Retinal pigment epithelial cell (primary cell): Measurements from ENCODE around the gene DNAH8.

Source experiments
- DNase-seq: peaks from one replicate; pipeline ENCODE4 v3.0.0-alpha.2; 2010; ENCODE audit warnings: low read depth
- H3K4me3 ChIP-seq: 2 replicates; pipeline ENCODE4 v1.5.1; 2011; ENCODE audit warnings: mild to moderate bottlenecking, low read length, control low read depth, moderate library complexity
- TF ChIP-seq, protein P1 (sequence below): conservative IDR thresholded peaks from 2 replicates; pipeline ENCODE4 v1.5.1; 2011; ENCODE audit warnings: low read depth, low read length, control low read depth, inconsistent platforms

DNAH8 gene

DNA sequence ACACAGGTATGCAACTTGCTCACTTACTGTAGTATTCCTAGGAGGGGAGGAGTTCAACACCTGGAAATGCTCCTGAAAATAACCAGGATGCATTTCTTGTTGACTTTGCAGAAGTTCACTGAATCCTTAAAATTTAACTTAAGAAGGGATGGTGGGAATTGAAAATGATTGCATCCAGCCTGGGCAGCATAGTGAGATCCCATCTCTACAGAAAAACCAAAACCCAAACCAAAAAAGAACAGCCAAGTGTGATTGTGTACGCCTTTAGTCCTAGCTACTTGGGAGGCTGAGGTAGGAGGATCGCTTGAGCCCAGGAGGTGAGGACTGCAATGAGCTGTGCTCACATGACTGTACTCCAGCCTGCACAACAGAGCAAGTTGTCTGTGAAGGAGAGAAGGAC, 1.7 kb downstream of the DNAH8 start:
- no peak for DNase-seq
- TF ChIP-seq, protein P1, sequence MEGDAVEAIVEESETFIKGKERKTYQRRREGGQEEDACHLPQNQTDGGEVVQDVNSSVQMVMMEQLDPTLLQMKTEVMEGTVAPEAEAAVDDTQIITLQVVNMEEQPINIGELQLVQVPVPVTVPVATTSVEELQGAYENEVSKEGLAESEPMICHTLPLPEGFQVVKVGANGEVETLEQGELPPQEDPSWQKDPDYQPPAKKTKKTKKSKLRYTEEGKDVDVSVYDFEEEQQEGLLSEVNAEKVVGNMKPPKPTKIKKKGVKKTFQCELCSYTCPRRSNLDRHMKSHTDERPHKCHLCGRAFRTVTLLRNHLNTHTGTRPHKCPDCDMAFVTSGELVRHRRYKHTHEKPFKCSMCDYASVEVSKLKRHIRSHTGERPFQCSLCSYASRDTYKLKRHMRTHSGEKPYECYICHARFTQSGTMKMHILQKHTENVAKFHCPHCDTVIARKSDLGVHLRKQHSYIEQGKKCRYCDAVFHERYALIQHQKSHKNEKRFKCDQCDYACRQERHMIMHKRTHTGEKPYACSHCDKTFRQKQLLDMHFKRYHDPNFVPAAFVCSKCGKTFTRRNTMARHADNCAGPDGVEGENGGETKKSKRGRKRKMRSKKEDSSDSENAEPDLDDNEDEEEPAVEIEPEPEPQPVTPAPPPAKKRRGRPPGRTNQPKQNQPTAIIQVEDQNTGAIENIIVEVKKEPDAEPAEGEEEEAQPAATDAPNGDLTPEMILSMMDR = no peak

DNA sequence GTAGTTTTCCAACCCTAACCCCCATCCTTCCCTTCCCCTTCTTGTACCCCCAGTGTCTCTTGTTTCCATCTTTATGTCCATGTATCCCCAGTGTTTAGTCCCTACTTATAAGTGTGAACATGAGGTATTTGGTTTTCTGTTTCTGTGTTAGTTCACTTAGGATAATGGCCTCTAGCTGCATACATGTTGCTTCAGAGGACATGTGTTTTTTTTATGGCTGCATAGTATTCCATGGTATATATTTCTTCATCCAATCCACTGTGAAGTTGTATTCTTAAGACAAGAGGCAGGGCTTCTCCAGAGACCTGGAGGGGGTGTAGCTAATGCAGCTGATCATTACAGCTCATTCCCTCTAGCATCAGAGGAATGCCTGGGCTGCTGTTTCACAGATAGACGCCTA, 4.2 kb downstream of the DNAH8 start:
- DNase-seq = no peak
- TF ChIP-seq, protein P1 = no peak
- no peak overlapping the region for H3K4me3 ChIP-seq

More for the DNA sequence above, 1.7 kb downstream of the DNAH8 start:
- no peak overlapping the region for H3K4me3 ChIP-seq

DNA sequence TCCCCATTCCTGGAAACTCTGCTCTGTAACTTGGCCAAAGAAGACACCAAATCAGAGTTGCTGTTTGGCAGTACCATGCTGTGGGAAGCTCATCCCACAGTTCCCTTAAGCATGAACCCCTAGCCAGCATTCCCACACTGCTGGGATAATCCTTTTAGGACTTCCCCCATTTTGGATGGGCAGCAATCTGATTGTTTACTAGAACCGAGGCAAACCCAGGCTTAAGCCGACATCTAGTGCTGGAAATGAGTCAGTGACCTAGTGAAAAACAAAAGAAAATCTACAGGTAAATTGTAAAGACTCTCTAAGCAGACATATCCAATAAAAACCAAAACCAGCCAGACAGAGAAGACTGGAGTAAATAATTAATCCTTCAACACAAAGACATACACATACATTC, 5.2 kb downstream of the DNAH8 start:
- DNase-seq = peak; percentile 34
- TF ChIP-seq, protein P1 = peak; percentile 31
- H3K4me3 ChIP-seq = no peak overlapping the region

DNA sequence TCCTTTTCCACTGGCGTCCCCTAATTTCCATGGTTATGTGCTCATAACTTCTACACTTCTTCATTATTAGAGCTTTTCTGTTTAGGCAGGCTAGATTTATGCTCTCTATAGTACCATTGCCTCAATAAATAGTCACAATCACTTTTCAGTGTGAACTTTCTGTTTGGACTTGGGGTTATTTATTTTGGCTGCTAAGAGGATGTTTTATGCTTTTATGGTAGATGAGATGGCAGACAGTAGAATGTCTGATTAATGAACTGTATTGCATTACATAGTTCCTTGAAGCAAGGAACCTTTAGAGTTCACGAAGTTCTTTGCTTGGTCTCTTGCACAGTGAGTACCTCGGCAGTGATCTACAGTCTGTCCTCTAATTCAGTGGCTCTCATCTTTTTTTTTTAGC, 6.9 kb downstream of the DNAH8 start:
- no peak overlapping the region for H3K4me3 ChIP-seq
- TF ChIP-seq, protein P1 = no peak
- DNase-seq = no peak

DNA sequence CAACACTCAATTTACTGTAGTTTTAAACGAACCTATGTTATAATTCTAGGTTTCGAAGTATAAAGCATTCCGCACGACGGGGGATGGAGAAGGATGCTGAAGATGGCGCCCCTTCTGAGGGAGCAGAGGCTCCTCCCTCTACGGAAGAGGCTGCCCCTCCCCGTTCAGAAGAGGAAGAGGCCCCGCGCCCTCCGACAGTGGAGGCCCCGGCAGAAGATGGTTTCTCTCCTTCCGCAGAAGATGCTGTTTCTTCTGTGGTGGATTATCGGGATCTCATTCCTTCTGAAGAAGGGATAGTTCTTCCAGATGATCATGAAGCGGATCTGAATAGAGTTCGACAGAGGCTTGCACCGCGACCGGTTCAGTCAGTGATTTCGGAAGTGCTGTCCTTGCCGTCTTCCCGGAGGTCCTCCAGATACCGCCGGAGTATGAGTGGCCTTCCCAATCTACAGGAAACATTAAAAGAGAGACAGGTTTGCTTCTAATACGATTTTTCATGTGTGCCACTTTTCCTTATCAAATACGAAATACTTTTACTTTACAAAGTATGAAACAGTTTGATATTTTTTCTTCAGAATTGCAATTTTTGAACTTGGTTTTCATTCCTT, 7.7 kb downstream of the DNAH8 start:
- TF ChIP-seq, protein P1 = no peak
- H3K4me3 ChIP-seq = no peak overlapping the region
- DNase-seq = no peak

DNA sequence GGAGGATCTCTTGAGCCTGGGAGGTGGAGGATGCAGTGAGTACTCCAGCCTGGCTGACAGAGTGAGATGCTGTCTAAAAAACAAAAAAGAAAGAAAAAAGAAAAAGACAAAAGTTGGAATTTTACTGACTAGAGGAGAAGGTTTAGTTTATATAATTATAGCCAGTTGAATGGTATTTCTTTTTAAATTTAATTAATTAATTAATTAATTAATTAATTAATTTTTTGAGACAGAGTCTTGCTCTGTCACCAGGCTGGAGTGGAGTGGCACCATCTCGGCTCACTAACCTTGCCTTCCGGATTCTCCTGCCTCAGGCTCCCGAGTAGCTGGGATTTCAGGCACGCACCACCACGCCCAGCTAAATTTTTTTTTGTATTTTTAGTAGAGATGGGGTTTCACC, 8.7 kb downstream of the DNAH8 start:
- H3K4me3 ChIP-seq = no peak overlapping the region
- TF ChIP-seq, protein P1 = no peak
- no peak for DNase-seq

DNA sequence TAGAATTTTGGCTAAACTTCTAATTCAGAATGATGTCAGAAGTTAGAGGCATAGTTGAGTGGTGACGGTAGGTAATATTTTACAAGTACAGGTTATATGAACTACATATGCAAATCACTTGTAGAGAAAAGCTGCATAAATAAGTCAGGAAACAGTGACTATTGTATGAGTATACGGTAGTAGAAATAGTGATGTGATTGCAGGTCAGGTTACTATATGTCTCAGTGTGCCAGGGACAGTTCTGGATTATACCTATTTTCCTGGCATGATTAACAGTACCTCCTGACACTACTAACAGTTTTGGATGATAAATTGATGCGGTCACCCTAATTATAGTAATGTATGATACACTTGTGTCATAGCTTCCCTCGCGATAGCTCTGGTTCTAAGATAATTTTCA, 9.2 kb downstream of the DNAH8 start:
- DNase-seq = no peak
- TF ChIP-seq, protein P1 = no peak
- H3K4me3 ChIP-seq = no peak overlapping the region
